Fibroblast of lung (primary cell): ENCODE results near the gene TERB1. TPM values are rescaled to one million over a fixed set of nuclear protein-coding genes. Genes with fewer than 3 reads are reported as not detected.

Experiments
- DNase-seq, 2 donors: peaks; one replicate each; pipeline versions ENCODE4 v3.0.0 to v3.0.0-alpha.2; 2010; ENCODE audit warnings: low read depth in 2 of 2
- H2AFZ ChIP-seq: 2 replicates; pipeline ENCODE4 v1.5.1; 2012; ENCODE audit warnings: low read length, control low read depth, inconsistent platforms
- H3K27ac ChIP-seq: 2 replicates; pipeline ENCODE4 v1.5.1; 2011; ENCODE audit warnings: low read length, control low read depth; ENCODE audit not compliant: insufficient read depth
- H3K27me3 ChIP-seq: 2 replicates; pipeline ENCODE4 v1.5.1; 2011; ENCODE audit warnings: mild to moderate bottlenecking, low read length; ENCODE audit not compliant: control insufficient read depth, insufficient read depth
- H3K36me3 ChIP-seq: 2 replicates; pipeline ENCODE4 v1.5.1; 2011; ENCODE audit warnings: low read length; ENCODE audit not compliant: control insufficient read depth, insufficient read depth
- H3K4me1 ChIP-seq: 2 replicates; pipeline ENCODE4 v1.5.1; 2011; ENCODE audit warnings: low read length; ENCODE audit not compliant: control insufficient read depth, insufficient read depth; ENCODE audit errors: extremely low read depth
- H3K4me2 ChIP-seq: 2 replicates; pipeline ENCODE4 v1.5.1; 2011; ENCODE audit warnings: low read length, control low read depth; ENCODE audit not compliant: insufficient read depth; ENCODE audit errors: extremely low read depth
- H3K4me3 ChIP-seq, 4 experiments: fragments of 200-600 bp in 1 of 4; sonication (generic) in 1 of 4; replicated peaks in 1 of 4; 2 replicates each; pipeline ENCODE4 v1.5.1; 2011 to 2016; ENCODE audit warnings: low read length in 4 of 4, low read depth in 3 of 4, mild to moderate bottlenecking in 3 of 4, control low read depth in 2 of 4, inconsistent platforms in 1 of 4, mixed read lengths in 1 of 4; ENCODE audit not compliant: insufficient read depth in 1 of 4; ENCODE audit errors: control extremely low read depth in 1 of 4
- H3K79me2 ChIP-seq: 2 replicates; pipeline ENCODE4 v1.5.1; 2012; ENCODE audit warnings: mild to moderate bottlenecking, low read length, inconsistent platforms; ENCODE audit not compliant: control insufficient read depth, insufficient read depth
- H3K9ac ChIP-seq: 2 replicates; pipeline ENCODE4 v1.5.1; 2011; ENCODE audit warnings: mild to moderate bottlenecking, low read length, control low read depth; ENCODE audit not compliant: insufficient read depth
- H3K9me3 ChIP-seq: 2 replicates; pipeline ENCODE4 v1.5.1; 2012; ENCODE audit warnings: low read depth, low read length; ENCODE audit not compliant: control insufficient read depth, insufficient read depth
- H4K20me1 ChIP-seq: 2 replicates; pipeline ENCODE4 v1.5.1; 2011; ENCODE audit warnings: low read length; ENCODE audit not compliant: control insufficient read depth, insufficient read depth; ENCODE audit errors: extremely low read depth
- CTCF ChIP-seq, 2 donors: IDR thresholded peaks in 1 of 2; conservative IDR thresholded peaks in 1 of 2; 1 replicate in 1 of 2; 2 replicates in 1 of 2; pipeline ENCODE4 v1.5.1; 2011 to 2012; ENCODE audit warnings: low read length in 2 of 2, control low read depth in 1 of 2, inconsistent platforms in 1 of 2, low read depth in 1 of 2, mild to moderate bottlenecking in 1 of 2
- EZH2 ChIP-seq: IDR thresholded peaks from 2 replicates; pipeline ENCODE4 v1.5.1; 2012; ENCODE audit warnings: low read length, control low read depth, mild to moderate bottlenecking; ENCODE audit errors: missing control alignments
- polyA plus RNA-seq, 2 donors: library from polyadenylated mRNA; depleted of rRNA in 1 of 2; stranded (reverse) in 1 of 2; unstranded in 1 of 2; fragments of >200 nt; gene quantifications; 2 replicates each; pipeline ENCODE4 v1.2.1, GENCODE V29; 2011 to 2012; ENCODE audit warnings: missing spikeins in 1 of 2
- total RNA-seq: library from RNA; depleted of rRNA; stranded (reverse); fragments of >200 nt; gene quantifications from 2 replicates; pipeline ENCODE4 v1.2.1, GENCODE V29; 2014

TERB1 gene
- total and polyA plus RNA-seq, 2 donors (not counting 1 experiment from before 2014, with no cell fraction given): 0.17 TPM; not detected in 1

- no peak overlapping the region for H3K9ac ChIP-seq
- no peak for DNase-seq
- no peak overlapping the region for H3K4me3 ChIP-seq
- TF ChIP-seq EZH2: no peak
- TF ChIP-seq CTCF (conservative IDR thresholded peaks at IDR 0.05 in 1 of 2, IDR thresholded peaks at IDR 0.05 in 1 of 2; ENCODE audit: low read depth in 1 of 2, low read length in 2 of 2): no peak
- no peak overlapping the region for H2AFZ ChIP-seq
- H3K79me2 ChIP-seq: no peaks in the 10 kb centered on the region
- H3K4me1 ChIP-seq: no peaks in the 10 kb centered on the region
- H3K36me3 ChIP-seq: no peaks in the 10 kb centered on the region
- H4K20me1 ChIP-seq: no peaks in the 10 kb centered on the region
- no peaks in the 10 kb centered on the region for H3K9me3 ChIP-seq
- no peaks in the 10 kb centered on the region for H3K27me3 ChIP-seq
- no peak overlapping the region for H3K4me2 ChIP-seq
- no peak overlapping the region for H3K27ac ChIP-seq
These were observed 11.2 kb downstream of the TERB1 start for GRCh38 chr16:66790130-66790733.

DNA sequence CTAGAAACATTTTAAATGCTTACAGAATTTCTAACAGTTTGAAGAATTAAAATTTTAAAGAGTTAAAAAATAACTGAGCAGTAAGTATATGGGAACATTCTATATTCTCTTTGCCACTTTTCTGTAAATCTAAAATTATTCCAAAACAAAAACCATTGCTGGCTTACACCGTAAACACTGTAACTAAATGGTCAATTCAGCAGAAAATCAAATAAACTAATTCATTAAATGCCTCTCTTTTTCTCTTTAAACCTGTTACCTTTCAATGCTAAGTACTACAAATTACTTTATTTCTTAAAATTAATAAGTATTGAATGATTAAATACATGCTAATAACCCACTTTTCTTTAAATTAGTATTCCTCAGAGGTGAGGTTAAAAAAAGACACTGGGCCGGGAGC is 14.0 kb downstream of the TERB1 start:
- H3K36me3 ChIP-seq: no peaks in the 10 kb centered on the region
- no peaks in the 10 kb centered on the region for H3K4me1 ChIP-seq
- no peak for DNase-seq
- no peak overlapping the region for H3K4me2 ChIP-seq
- no peak for TF ChIP-seq CTCF (conservative IDR thresholded peaks at IDR 0.05 in 1 of 2, IDR thresholded peaks at IDR 0.05 in 1 of 2; ENCODE audit: low read depth in 1 of 2, low read length in 2 of 2)
- TF ChIP-seq EZH2: no peak
- H3K27me3 ChIP-seq: no peaks in the 10 kb centered on the region
- no peaks in the 10 kb centered on the region for H4K20me1 ChIP-seq
- H3K4me3 ChIP-seq: no peak overlapping the region
- H2AFZ ChIP-seq: no peak overlapping the region
- no peak overlapping the region for H3K27ac ChIP-seq
- no peaks in the 10 kb centered on the region for H3K79me2 ChIP-seq
- H3K9ac ChIP-seq: no peak overlapping the region
- H3K9me3 ChIP-seq: no peaks in the 10 kb centered on the region

DNA sequence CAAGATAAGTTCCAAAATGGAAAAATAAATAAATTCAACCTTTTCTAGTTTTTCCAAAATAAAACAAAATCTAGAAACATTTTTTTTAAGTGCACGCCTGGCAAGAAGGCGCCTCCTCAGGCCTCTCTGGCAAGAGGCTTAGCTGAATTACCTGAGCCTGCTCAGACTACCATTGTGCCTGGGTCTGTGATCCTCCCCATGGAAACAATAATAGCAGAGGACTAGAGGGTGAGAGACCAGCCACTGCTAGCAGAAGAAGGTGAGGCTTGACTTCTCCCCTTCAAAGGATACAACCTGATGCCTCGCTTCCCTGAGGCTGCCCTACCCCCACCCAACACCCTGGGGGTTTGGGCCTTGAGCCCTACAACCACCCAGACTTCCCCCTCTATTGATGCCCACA is 14.8 kb downstream of the TERB1 start:
- H3K36me3 ChIP-seq: no peaks in the 10 kb centered on the region
- H3K79me2 ChIP-seq: no peaks in the 10 kb centered on the region
- H3K4me3 ChIP-seq: no peak overlapping the region
- DNase-seq: no peak
- no peaks in the 10 kb centered on the region for H4K20me1 ChIP-seq
- H3K27me3 ChIP-seq: no peaks in the 10 kb centered on the region
- no peak overlapping the region for H3K4me2 ChIP-seq
- no peak overlapping the region for H3K27ac ChIP-seq
- no peaks in the 10 kb centered on the region for H3K9me3 ChIP-seq
- no peak overlapping the region for H2AFZ ChIP-seq
- no peak overlapping the region for H3K9ac ChIP-seq
- no peak for TF ChIP-seq EZH2
- TF ChIP-seq CTCF (conservative IDR thresholded peaks at IDR 0.05 in 1 of 2, IDR thresholded peaks at IDR 0.05 in 1 of 2; ENCODE audit: low read depth in 1 of 2, low read length in 2 of 2): no peak
- H3K4me1 ChIP-seq: no peaks in the 10 kb centered on the region
